GM23248 (cell line): ENCODE data around the gene P2RY12. TPM values are rescaled to one million over a fixed set of nuclear protein-coding genes. Genes with fewer than 3 reads are reported as not detected.

Experiments
- DNase-seq: peaks from one replicate; pipeline ENCODE4 v3.0.0-alpha.2; 2015
- H2AFZ ChIP-seq: fragments of 200-600 bp; sonication (generic); 2 replicates; pipeline ENCODE4 v1.6.1; 2016; ENCODE audit warnings: antibody characterized with exemption
- H3F3A ChIP-seq: fragments of 200-600 bp; sonication (generic); 2 replicates; pipeline ENCODE4 v1.6.1; 2016; ENCODE audit warnings: mild to moderate bottlenecking, antibody characterized with exemption, mixed run types; ENCODE audit not compliant: insufficient read depth
- H3K27ac ChIP-seq: fragments of 200-600 bp; sonication (generic); 2 replicates; pipeline ENCODE4 v1.5.1; 2016; ENCODE audit warnings: mild to moderate bottlenecking
- H3K27me3 ChIP-seq: fragments of 200-600 bp; sonication (generic); replicated peaks from 2 replicates; pipeline ENCODE4 v1.6.1; 2016; ENCODE audit warnings: mild to moderate bottlenecking; ENCODE audit not compliant: insufficient read depth
- H3K36me3 ChIP-seq: fragments of 200-600 bp; sonication (generic); 2 replicates; pipeline ENCODE4 v1.6.1; 2016; ENCODE audit warnings: low read depth, mild to moderate bottlenecking
- H3K4me1 ChIP-seq: fragments of 200-600 bp; sonication (generic); 2 replicates; pipeline ENCODE4 v1.6.1; 2016; ENCODE audit warnings: mild to moderate bottlenecking; ENCODE audit not compliant: insufficient read depth
- H3K4me2 ChIP-seq: fragments of 200-600 bp; sonication (generic); one replicate; pipeline ENCODE4 v1.6.1; 2016; ENCODE audit warnings: mild to moderate bottlenecking; ENCODE audit not compliant: unreplicated experiment
- H3K4me3 ChIP-seq: fragments of 200-600 bp; sonication (generic); 2 replicates; pipeline ENCODE4 v1.5.1; 2016; ENCODE audit warnings: mild to moderate bottlenecking
- H3K79me2 ChIP-seq: fragments of 200-600 bp; sonication (generic); 2 replicates; pipeline ENCODE4 v1.6.1; 2016; ENCODE audit warnings: mild to moderate bottlenecking; ENCODE audit not compliant: insufficient read depth
- H3K9ac ChIP-seq: fragments of 200-600 bp; sonication (generic); 2 replicates; pipeline ENCODE4 v1.6.1; 2016; ENCODE audit warnings: mild to moderate bottlenecking
- H3K9me2 ChIP-seq: fragments of 200-600 bp; sonication (generic); 2 replicates; pipeline ENCODE4 v1.6.1; 2016; ENCODE audit warnings: mixed run types, mild to moderate bottlenecking, moderate library complexity; ENCODE audit not compliant: insufficient read depth
- H3K9me3 ChIP-seq: fragments of 200-600 bp; sonication (generic); one replicate; pipeline ENCODE4 v1.6.1; 2017; ENCODE audit warnings: low read depth
- H4K20me1 ChIP-seq: fragments of 200-600 bp; sonication (generic); 2 replicates; pipeline ENCODE4 v1.6.0; 2016; ENCODE audit not compliant: insufficient read depth
- EZH2 ChIP-seq: fragments of 200-600 bp; sonication (generic); IDR thresholded peaks from 2 replicates; pipeline ENCODE4 v1.6.1; 2018; ENCODE audit warnings: antibody characterized with exemption, mild to moderate bottlenecking; ENCODE audit not compliant: insufficient read depth, poor library complexity, severe bottlenecking
- EZH2phosphoT487 ChIP-seq: fragments of 200-600 bp; sonication (generic); IDR thresholded peaks from 2 replicates; pipeline ENCODE4 v1.6.1; 2018; ENCODE audit warnings: antibody characterized with exemption, moderate library complexity, mild to moderate bottlenecking, low read depth; ENCODE audit not compliant: insufficient read depth
- WGBS, 2 experiments: methylation state at CpG; one replicate each; pipeline ENCODE4 v1.1.6; 2015 to 2017; ENCODE audit warnings: low lambda C conversion rate in 2 of 2, low coverage in 1 of 2; ENCODE audit errors: missing lambda C conversion rate in 2 of 2; 5-methylcytosine and 5-hydroxymethylcytosine counted together
- in situ Hi-C: fragments of 300-500 bp; cut with MboI; formaldehyde crosslinking; loops from 2 replicates; pipeline ENCODE4 v1.15.0; 2020
- polyA plus RNA-seq: library from polyadenylated mRNA; unstranded; fragments of >200 nt; fragmentation: Nextera tagmentation; extraction: Ambion mirVana; gene quantifications from 2 replicates; pipeline ENCODE4 v1.2.1, GENCODE V29; 2016
- total RNA-seq: library from RNA; depleted of rRNA; stranded (reverse); fragments of >200 nt; shearing (Covaris generic); gene quantifications from 2 replicates; pipeline ENCODE4 v1.2.3, GENCODE V29; 2014

P2RY12 gene
- total and polyA plus RNA-seq, 2 experiments from 2014 or later, result not detected

GRCh38 chr3:151382671-151383070 lies 1.9 kb downstream of the P2RY12 start:
- Histone ChIP-seq H3F3A (peaks cover 8% of the 10 kb centered on the region; the same call in 1 of the 2 replicates), H3K9me2 (no peaks in the 10 kb centered on the region), H3K4me1 (peaks cover 17% of the 10 kb centered on the region; the same call in 1 of the 2 replicates), H4K20me1 (no peaks in the 10 kb centered on the region), H2AFZ (0 out of 2 replicates have a peak overlapping the region, but pooled peaks have one; percentile 13), H3K9ac (no peak overlapping the region), H3K4me2 (no peak overlapping the region), H3K9me3 (no peaks in the 10 kb centered on the region), H3K36me3 (no peaks in the 10 kb centered on the region), H3K27ac (no peak overlapping the region), H3K27me3 (no peaks in the 10 kb centered on the region), H3K4me3 (no peak overlapping the region), H3K79me2 (no peaks in the 10 kb centered on the region)
- in situ Hi-C loops, result no loop called here
- no peak for TF ChIP-seq EZH2
- no peak for TF ChIP-seq EZH2phosphoT487
- WGBS, 2 experiments, result 91 to 96% methylated on average over 5 of the region's 5 CpGs
- DNase-seq, result no peak

GRCh38 chr3:151379083-151379734 lies 5.3 kb downstream of the P2RY12 start:
- Histone ChIP-seq H3K79me2 (no peaks in the 10 kb centered on the region), H3K4me2 (no peak overlapping the region), H4K20me1 (no peaks in the 10 kb centered on the region), H3K4me1 (peaks cover 10% of the 10 kb centered on the region; the same call in 1 of the 2 replicates), H3K27ac (no peak overlapping the region), H3K9me3 (no peaks in the 10 kb centered on the region), H2AFZ (no peak overlapping the region), H3K36me3 (no peaks in the 10 kb centered on the region), H3F3A (peaks cover 8% of the 10 kb centered on the region; the same call in 1 of the 2 replicates), H3K27me3 (no peaks in the 10 kb centered on the region), H3K4me3 (no peak overlapping the region), H3K9ac (no peak overlapping the region), H3K9me2 (no peaks in the 10 kb centered on the region)
- peak; percentile 38 for DNase-seq
- TF ChIP-seq EZH2phosphoT487 (no peak), EZH2 (no peak)
- WGBS, 2 experiments, result 68 to 78% methylated on average over 4 of the region's 4 CpGs
- in situ Hi-C loops, result no loop called here

- in situ Hi-C loops, result no loop called here
- WGBS, 2 experiments, result 70 to 82% methylated on average over 8 of the region's 8 CpGs
These were observed 6.7 kb downstream of the P2RY12 start for GRCh38 chr3:151377768-151378385.

DNA sequence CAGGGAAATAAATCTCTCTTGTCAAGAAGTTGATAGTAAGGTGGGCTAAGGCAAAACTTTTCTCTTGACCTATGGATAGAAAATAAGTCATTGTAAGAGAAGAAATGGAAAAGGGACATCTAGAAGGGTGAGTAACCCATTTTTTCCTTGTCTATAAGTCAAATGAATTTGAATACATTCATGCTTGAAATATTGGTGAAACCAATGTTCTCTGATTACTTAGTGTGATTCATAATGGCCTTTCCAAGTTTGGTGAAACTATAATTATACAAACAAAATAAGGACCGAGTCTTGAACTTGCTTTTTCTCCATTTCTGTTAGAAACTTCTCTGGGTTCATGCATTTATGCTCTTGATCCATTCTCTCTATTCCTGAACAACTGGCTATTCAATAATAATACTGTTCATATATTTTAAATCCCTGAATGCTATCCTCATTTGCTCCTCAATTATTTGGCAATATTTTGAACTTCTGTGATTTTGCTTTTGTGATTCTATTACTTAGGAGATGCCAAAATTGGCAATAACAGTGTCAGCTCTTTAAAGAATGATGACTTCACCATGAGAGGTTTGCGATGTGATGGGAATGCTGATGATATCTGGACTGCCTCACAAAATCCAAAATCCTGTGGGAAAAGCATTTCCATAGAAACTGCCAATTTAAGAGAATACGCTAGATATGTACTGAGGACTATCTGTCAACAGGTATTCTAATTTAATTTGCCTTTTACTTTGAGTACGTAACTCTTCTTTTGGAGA lies 12.3 kb downstream of the P2RY12 start:
- TF ChIP-seq EZH2phosphoT487 (no peak), EZH2 (no peak)
- peak overlapping the region; percentile 56 for H3K4me2 ChIP-seq

More at GRCh38 chr3:151377768-151378385, 6.7 kb downstream of the P2RY12 start:
- Histone ChIP-seq H3K79me2 (no peaks in the 10 kb centered on the region), H3K9me3 (no peaks in the 10 kb centered on the region), H3K9me2 (no peaks in the 10 kb centered on the region), H3K4me3 (no peak overlapping the region), H4K20me1 (no peaks in the 10 kb centered on the region), H3F3A (peaks cover 13% of the 10 kb centered on the region), H3K4me2 (no peak overlapping the region), H3K27me3 (no peaks in the 10 kb centered on the region), H2AFZ (no peak overlapping the region), H3K27ac (no peak overlapping the region), H3K36me3 (no peaks in the 10 kb centered on the region), H3K4me1 (peaks cover 10% of the 10 kb centered on the region), H3K9ac (no peak overlapping the region)
- TF ChIP-seq EZH2 (no peak), EZH2phosphoT487 (no peak)
- no peak for DNase-seq

More for the DNA sequence above, 12.3 kb downstream of the P2RY12 start:
- in situ Hi-C loops, result no loop called here
- Histone ChIP-seq H3K9me2 (no peaks in the 10 kb centered on the region), H2AFZ (peak overlapping the region; percentile 53), H3K4me3 (peak overlapping the region; percentile 29; the same call in 1 of the 2 replicates), H3K4me1 (peaks cover 23% of the 10 kb centered on the region), H3K27me3 (no peaks in the 10 kb centered on the region), H3K9ac (peak overlapping the region; percentile 44), H3K27ac (peak overlapping the region; percentile 78), H3K36me3 (no peaks in the 10 kb centered on the region), H3K9me3 (no peaks in the 10 kb centered on the region), H3K79me2 (no peaks in the 10 kb centered on the region), H3F3A (peaks cover 21% of the 10 kb centered on the region), H4K20me1 (no peaks in the 10 kb centered on the region)
- DNase-seq, result peak; percentile 74
- 26 to 31% methylated on average over 4 of the region's 4 CpGs for WGBS, 2 experiments
